HL-60 (cell line): ENCODE data around the gene ADAMTS17.

Experiments
- DNase-seq, 2 experiments: peaks; one replicate each; pipeline ENCODE4 v3.0.0-alpha.2; 2010 to 2020; ENCODE audit warnings: low read depth in 1 of 2, low spot score in 1 of 2
- H3K27ac ChIP-seq: fragments of 250-450 bp; sonication (Bioruptor Pico); replicated peaks from 2 replicates; pipeline ENCODE4 v1.5.1; 2020; ENCODE audit warnings: mild to moderate bottlenecking, moderate library complexity
- H3K27me3 ChIP-seq: fragments of 250-450 bp; sonication (Bioruptor Pico); 2 replicates; pipeline ENCODE4 v1.5.1; 2021; ENCODE audit warnings: mild to moderate bottlenecking, moderate library complexity; ENCODE audit not compliant: insufficient read depth, poor library complexity, severe bottlenecking
- H3K4me3 ChIP-seq: replicated peaks from 2 replicates; pipeline ENCODE4 v1.5.1; 2011; ENCODE audit warnings: mild to moderate bottlenecking, control low read depth, low read length; ENCODE audit not compliant: insufficient read depth
- CTCF ChIP-seq: IDR thresholded peaks from one replicate; pipeline ENCODE4 v1.5.1; 2011; ENCODE audit warnings: low read length, control low read depth, inconsistent platforms; ENCODE audit not compliant: insufficient read depth
- GABPA ChIP-seq: IDR thresholded peaks from 2 replicates; pipeline ENCODE4 v1.6.1; 2012; ENCODE audit warnings: low read depth
- POLR2AphosphoS5 ChIP-seq: IDR thresholded peaks from 2 replicates; pipeline ENCODE4 v1.6.1; 2012; ENCODE audit warnings: low read depth
- REST ChIP-seq: IDR thresholded peaks from 2 replicates; pipeline ENCODE4 v1.6.1; 2012; ENCODE audit warnings: low read depth; ENCODE audit not compliant: insufficient replicate concordance
- SPI1 ChIP-seq: IDR thresholded peaks from 2 replicates; pipeline ENCODE4 v1.6.1; 2012; ENCODE audit warnings: low read depth, mild to moderate bottlenecking, borderline replicate concordance

ADAMTS17 gene

GRCh38 chr15:100180921-100181320 is 160.9 kb downstream of the ADAMTS17 start:
- H3K27me3 ChIP-seq = no peaks in the 10 kb centered on the region
- no peak for DNase-seq
- H3K4me3 ChIP-seq = no peak overlapping the region
- no peak overlapping the region for H3K27ac ChIP-seq
- no peak for TF ChIP-seq SPI1
- no peak for TF ChIP-seq REST
- no peak for TF ChIP-seq CTCF
- no peak for TF ChIP-seq GABPA
- no peak for TF ChIP-seq POLR2AphosphoS5

- no peak for TF ChIP-seq CTCF
- TF ChIP-seq SPI1 = no peak
- TF ChIP-seq POLR2AphosphoS5 = no peak
- no peak for TF ChIP-seq REST
- no peak for TF ChIP-seq GABPA
- no peak overlapping the region for H3K27ac ChIP-seq
- no peak for DNase-seq
These were observed 166.2 kb downstream of the ADAMTS17 start for GRCh38 chr15:100175406-100176114.

GRCh38 chr15:100174904-100175275 is 166.9 kb downstream of the ADAMTS17 start:
- no peak overlapping the region for H3K4me3 ChIP-seq
- H3K27ac ChIP-seq = no peak overlapping the region
- TF ChIP-seq SPI1 (no peak), CTCF (no peak), GABPA (no peak), POLR2AphosphoS5 (no peak), REST (no peak)
- DNase-seq = no peak
- no peaks in the 10 kb centered on the region for H3K27me3 ChIP-seq

More at GRCh38 chr15:100175406-100176114, 166.2 kb downstream of the ADAMTS17 start:
- H3K4me3 ChIP-seq = no peak overlapping the region
- no peaks in the 10 kb centered on the region for H3K27me3 ChIP-seq
